OCI-LY7 (cell line): Measurements from ENCODE around the gene PDE2A. TPM values are rescaled to one million over a fixed set of nuclear protein-coding genes. Genes with fewer than 3 reads are reported as not detected.

Experiments
- BruUV-seq: library from RNA; stranded (reverse); fragments of 400-500 nt; replicated peaks from 2 replicates; lab custom pipeline; 2021; lab: Mats Ljungman, UMichigan
- CTCF ChIA-PET: fragments of 300-600 bp; sonication (Branson Sonifier 250); formaldehyde crosslinking; loops from one replicate; lab custom pipeline; 2022; ENCODE audit warnings: antibody characterized with exemption; ENCODE audit not compliant: unreplicated experiment; lab: Charles Lee
- POLR2A ChIA-PET: fragments of 300-600 bp; sonication (Branson Sonifier 250); formaldehyde crosslinking; loops from one replicate; lab custom pipeline; 2022; ENCODE audit warnings: antibody characterized with exemption; lab: Charles Lee
- DNase-seq: peaks from one replicate; pipeline ENCODE4 v3.0.0-alpha.2; 2015; ENCODE audit warnings: low spot score
- H2AFZ ChIP-seq: fragments of 200-600 bp; sonication (generic), shearing (Covaris generic); 2 replicates; pipeline ENCODE4 v1.6.1; 2014; ENCODE audit warnings: mild to moderate bottlenecking, antibody characterized with exemption, low read length, moderate library complexity
- H3K27ac ChIP-seq: fragments of 200-600 bp; sonication (generic); 2 replicates; pipeline ENCODE4 v1.5.1; 2014; ENCODE audit warnings: mixed run types, low read depth, mild to moderate bottlenecking, moderate library complexity, low read length, inconsistent platforms; ENCODE audit not compliant: poor library complexity, severe bottlenecking
- H3K36me3 ChIP-seq: fragments of 200-600 bp; sonication (generic); 2 replicates; pipeline ENCODE4 v1.6.1; 2014; ENCODE audit warnings: mild to moderate bottlenecking, antibody characterized with exemption, low read length, moderate library complexity, mixed read lengths; ENCODE audit not compliant: insufficient read depth
- H3K4me1 ChIP-seq: fragments of 200-600 bp; sonication (generic); 2 replicates; pipeline ENCODE4 v1.5.1; 2014; ENCODE audit warnings: mild to moderate bottlenecking, low read length; ENCODE audit not compliant: insufficient read depth, poor library complexity, severe bottlenecking
- H3K4me2 ChIP-seq: fragments of 200-600 bp; sonication (generic); 2 replicates; pipeline ENCODE4 v1.6.1; 2014; ENCODE audit warnings: mild to moderate bottlenecking, low read length
- H3K4me3 ChIP-seq: fragments of 200-600 bp; sonication (generic); 2 replicates; pipeline ENCODE4 v1.5.1; 2014; ENCODE audit warnings: mild to moderate bottlenecking, low read depth, low read length; ENCODE audit not compliant: poor library complexity, severe bottlenecking
- H3K79me2 ChIP-seq: fragments of 200-600 bp; sonication (generic); 2 replicates; pipeline ENCODE4 v1.6.1; 2016; ENCODE audit warnings: low read depth, mild to moderate bottlenecking, low read length, moderate library complexity, mixed read lengths; ENCODE audit not compliant: insufficient read depth
- H3K9me2 ChIP-seq: fragments of 200-600 bp; sonication (generic); 2 replicates; pipeline ENCODE4 v1.6.1; 2016; ENCODE audit warnings: mild to moderate bottlenecking, low read length, mixed read lengths; ENCODE audit not compliant: insufficient read depth
- H3K9me3 ChIP-seq: fragments of 200-600 bp; sonication (generic); 2 replicates; pipeline ENCODE4 v1.6.1; 2014; ENCODE audit warnings: mild to moderate bottlenecking, mixed run types, low read length, mixed read lengths
- H4K20me1 ChIP-seq: fragments of 200-600 bp; sonication (generic); 2 replicates; pipeline ENCODE4 v1.6.1; 2014; ENCODE audit warnings: mild to moderate bottlenecking, antibody characterized with exemption, low read length, moderate library complexity, mixed read lengths; ENCODE audit not compliant: insufficient read depth
- CTCF ChIP-seq: fragments of 200-600 bp; sonication (generic); conservative IDR thresholded peaks from 2 replicates; pipeline ENCODE4 v1.5.1; 2014; ENCODE audit warnings: mild to moderate bottlenecking, antibody characterized with exemption, low read length, moderate library complexity, mixed read lengths
- EZH2phosphoT487 ChIP-seq: fragments of 200-600 bp; sonication (generic); IDR thresholded peaks from 2 replicates; pipeline ENCODE4 v1.6.1; 2018; ENCODE audit warnings: low read depth, borderline replicate concordance, mild to moderate bottlenecking, mixed run types, antibody characterized with exemption, low read length, moderate library complexity, mixed read lengths
- intact Hi-C: fragments of 100-400 bp; cut with micrococcal nuclease; formaldehyde crosslinking; loops from one replicate; pipeline ENCODE4 v1.10.0; 2022; ENCODE audit not compliant: unreplicated experiment
- total RNA-seq, 2 experiments: library from RNA; depleted of rRNA in 1 of 2; stranded (reverse); fragments of >200 nt in 1 of 2; shearing (Covaris generic) in 1 of 2; gene quantifications; 2 replicates each; pipeline ENCODE4 v1.2.3, GENCODE V29; 2014 to 2022

Gene PDE2A
- total RNA-seq, 2 experiments from 2014 or later: 0.68 TPM; not detected in 1

GRCh38 chr11:72548463-72548862 lies 125.8 kb downstream of the PDE2A start:
- no peaks in the 10 kb centered on the region for H3K9me3 ChIP-seq
- H3K79me2 ChIP-seq: no peaks in the 10 kb centered on the region
- CTCF ChIA-PET: no interaction called here
- no peak overlapping the region for H3K27ac ChIP-seq
- H3K9me2 ChIP-seq: no peaks in the 10 kb centered on the region
- no peak overlapping the region for H3K4me2 ChIP-seq
- H3K36me3 ChIP-seq: no peaks in the 10 kb centered on the region
- TF ChIP-seq CTCF (no peak), EZH2phosphoT487 (no peak)
- POLR2A ChIA-PET: no interaction called here
- H3K4me3 ChIP-seq: no peak overlapping the region
- no peak overlapping the region for H2AFZ ChIP-seq
- H3K4me1 ChIP-seq: no peaks in the 10 kb centered on the region
- BruUV-seq: no TSS peak
- H4K20me1 ChIP-seq: no peaks in the 10 kb centered on the region
- DNase-seq: no peak
- intact Hi-C loops: no loop called here

GRCh38 chr11:72546866-72547265 lies 127.4 kb downstream of the PDE2A start:
- ChIA-PET POLR2A (interaction anchor here (1.3 kb wide), 1 partner anchor 10 kb away, joined by 3 read pairs; no protein-coding TSS in a partner anchor), CTCF (no interaction called here)
- intact Hi-C loops: no loop called here
- H4K20me1 ChIP-seq: no peaks in the 10 kb centered on the region
- BruUV-seq: no TSS peak
- TF ChIP-seq EZH2phosphoT487 (no peak), CTCF (no peak)
- H3K9me3 ChIP-seq: no peaks in the 10 kb centered on the region
- no peak overlapping the region for H3K4me2 ChIP-seq
- no peak for DNase-seq
- H3K9me2 ChIP-seq: no peaks in the 10 kb centered on the region
- no peaks in the 10 kb centered on the region for H3K4me1 ChIP-seq
- H3K79me2 ChIP-seq: no peaks in the 10 kb centered on the region
- no peak overlapping the region for H3K27ac ChIP-seq
- H3K36me3 ChIP-seq: no peaks in the 10 kb centered on the region
- H2AFZ ChIP-seq: no peak overlapping the region
- no peak overlapping the region for H3K4me3 ChIP-seq

GRCh38 chr11:72544589-72544988 lies 129.6 kb downstream of the PDE2A start:
- TF ChIP-seq EZH2phosphoT487 (no peak), CTCF (no peak)
- intact Hi-C loops: no loop called here
- no peak overlapping the region for H3K27ac ChIP-seq
- ChIA-PET POLR2A (no interaction called here), CTCF (no interaction called here)
- no peak for DNase-seq
- H3K9me3 ChIP-seq: no peaks in the 10 kb centered on the region
- no peaks in the 10 kb centered on the region for H3K79me2 ChIP-seq
- H3K4me1 ChIP-seq: no peaks in the 10 kb centered on the region
- H3K9me2 ChIP-seq: no peaks in the 10 kb centered on the region
- H3K36me3 ChIP-seq: no peaks in the 10 kb centered on the region
- no TSS peak for BruUV-seq
- no peak overlapping the region for H3K4me2 ChIP-seq
- no peak overlapping the region for H3K4me3 ChIP-seq
- no peak overlapping the region for H2AFZ ChIP-seq
- no peaks in the 10 kb centered on the region for H4K20me1 ChIP-seq
